Muscle layer of colon (tissue), 2 donors: ENCODE results near the gene LRMDA.

Source experiments
- H3K27ac ChIP-seq: one replicate; pipeline ENCODE4 v1.7.0; 2013; ENCODE audit warnings: low read depth, mild to moderate bottlenecking, low read length, moderate library complexity
- H3K27me3 ChIP-seq, 2 donors: one replicate each; pipeline ENCODE4 v1.7.0; 2013; ENCODE audit warnings: low read length in 2 of 2, mild to moderate bottlenecking in 2 of 2; ENCODE audit not compliant: insufficient read depth in 2 of 2, control insufficient read depth in 1 of 2
- H3K36me3 ChIP-seq: one replicate; pipeline ENCODE4 v1.7.0; 2013; ENCODE audit warnings: mild to moderate bottlenecking, low read length; ENCODE audit not compliant: insufficient read depth
- H3K4me1 ChIP-seq: one replicate; pipeline ENCODE4 v1.7.0; 2013; ENCODE audit warnings: mild to moderate bottlenecking, low read length; ENCODE audit not compliant: insufficient read depth
- H3K4me3 ChIP-seq, 2 donors: one replicate each; pipeline ENCODE4 v1.7.0; 2013; ENCODE audit warnings: low read length in 2 of 2, low read depth in 1 of 2, mild to moderate bottlenecking in 1 of 2, moderate library complexity in 1 of 2
- H3K9ac ChIP-seq: one replicate; pipeline ENCODE4 v1.7.0; 2013; ENCODE audit warnings: low read length
- H3K9me3 ChIP-seq: one replicate; pipeline ENCODE4 v1.7.0; 2013; ENCODE audit warnings: mild to moderate bottlenecking, low read length
- donor health status: abdominal sarcoma.
- donor health status: Adenocarcinoma of cecum.

Gene LRMDA

DNA sequence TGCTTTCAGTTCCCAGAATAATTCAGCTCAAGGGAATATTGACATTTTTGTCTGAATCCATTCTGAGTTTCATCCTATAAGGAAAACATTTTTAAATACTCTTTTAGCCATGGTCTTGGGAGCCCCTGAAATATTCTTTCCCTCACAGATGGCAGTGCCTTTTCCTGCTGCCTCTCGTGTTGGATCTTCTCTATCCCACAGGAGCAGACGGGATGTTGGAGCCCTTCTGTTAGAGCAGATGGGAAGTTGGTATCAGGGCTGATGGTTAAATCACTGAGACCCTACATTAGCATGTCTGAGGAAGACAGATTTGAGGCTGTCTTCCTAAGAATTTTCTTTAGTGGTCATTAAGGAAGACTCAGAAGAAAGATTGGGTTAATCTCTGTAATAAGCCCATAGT, 737.8 kb downstream of the LRMDA start:
- Histone ChIP-seq H3K4me1 (no peaks in the 10 kb centered on the region), H3K9ac (no peak overlapping the region), H3K27ac (no peak overlapping the region), H3K27me3 (no peaks in the 10 kb centered on the region), H3K36me3 (no peaks in the 10 kb centered on the region), H3K4me3 (no peak overlapping the region), H3K9me3 (no peaks in the 10 kb centered on the region)

DNA sequence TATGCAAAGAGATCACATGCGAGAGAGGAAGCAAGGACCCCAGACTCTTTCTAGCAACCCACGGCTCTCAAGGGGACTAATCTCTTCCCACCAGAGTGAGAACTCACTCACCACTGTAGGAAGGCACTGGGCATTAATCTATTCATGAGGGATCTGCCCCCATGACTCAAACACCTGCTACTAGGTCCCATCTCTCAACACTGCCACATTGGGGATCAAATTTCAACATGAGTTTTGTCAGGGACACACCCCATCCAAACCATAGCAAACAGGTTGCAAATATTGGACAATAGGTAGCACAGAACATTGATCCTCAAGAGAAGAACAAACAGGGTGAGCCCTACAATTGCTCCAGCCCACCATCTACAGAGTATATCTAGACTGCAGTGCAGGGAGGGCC, 740.6 kb downstream of the LRMDA start:
- Histone ChIP-seq H3K4me1 (no peaks in the 10 kb centered on the region), H3K4me3 (no peak overlapping the region), H3K27ac (no peak overlapping the region), H3K9me3 (no peaks in the 10 kb centered on the region), H3K36me3 (no peaks in the 10 kb centered on the region), H3K9ac (no peak overlapping the region), H3K27me3 (no peaks in the 10 kb centered on the region)

DNA sequence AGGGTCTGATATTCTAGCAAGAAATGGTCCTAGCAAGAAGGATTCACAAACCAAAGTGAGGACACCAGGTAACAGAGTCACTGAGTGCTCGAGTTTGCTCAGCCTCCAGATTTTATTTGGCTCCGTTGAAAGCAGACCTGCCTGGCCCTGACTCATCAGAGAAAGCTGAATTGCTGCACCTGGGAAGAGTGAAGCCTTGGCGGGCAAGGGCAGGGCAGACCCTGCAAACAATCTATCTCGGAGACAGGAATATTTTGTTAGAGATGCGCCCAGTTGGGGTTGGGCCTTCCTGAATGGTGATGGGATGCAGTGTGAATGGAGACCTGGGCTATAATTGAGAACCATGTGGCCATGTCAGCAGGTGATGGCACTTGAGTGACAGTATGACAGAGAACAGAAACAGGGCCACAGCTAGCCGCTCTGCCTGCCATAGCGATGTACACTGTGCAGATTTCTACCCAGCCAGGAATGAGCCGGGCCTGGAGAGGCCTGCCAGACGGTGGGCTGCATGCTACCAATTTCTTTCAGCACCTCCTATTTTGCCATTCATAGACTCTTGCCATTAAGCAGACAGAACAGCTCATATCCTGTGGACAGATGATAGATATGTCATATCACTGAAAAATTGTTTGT, 744.2 kb downstream of the LRMDA start:
- no peaks in the 10 kb centered on the region for H3K9me3 ChIP-seq
- H3K27ac ChIP-seq: no peak overlapping the region
- H3K4me1 ChIP-seq: no peaks in the 10 kb centered on the region
- no peaks in the 10 kb centered on the region for H3K27me3 ChIP-seq
- H3K36me3 ChIP-seq: no peaks in the 10 kb centered on the region
- H3K9ac ChIP-seq: no peak overlapping the region
- no peak overlapping the region for H3K4me3 ChIP-seq

DNA sequence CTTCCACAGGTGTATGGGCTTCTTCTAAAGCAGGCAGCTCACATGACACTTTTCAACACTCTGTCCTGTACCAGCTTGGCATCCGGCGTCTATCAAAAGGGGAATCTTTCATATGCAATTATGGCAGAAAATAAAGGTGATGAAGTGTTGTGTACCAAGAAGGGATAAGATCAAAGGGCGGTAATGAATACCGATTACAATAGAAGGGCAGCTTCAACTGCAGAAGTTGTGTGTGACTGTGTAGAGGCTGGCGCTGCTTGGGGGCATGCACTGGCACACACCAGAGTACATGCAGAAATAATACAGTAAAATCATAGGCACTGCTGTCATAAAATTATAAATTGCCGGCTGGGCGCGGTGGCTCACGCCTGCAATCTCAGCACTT, 744.7 kb downstream of the LRMDA start:
- Histone ChIP-seq H3K9ac (no peak overlapping the region), H3K36me3 (no peaks in the 10 kb centered on the region), H3K27me3 (no peaks in the 10 kb centered on the region), H3K27ac (no peak overlapping the region), H3K4me1 (no peaks in the 10 kb centered on the region), H3K4me3 (no peak overlapping the region), H3K9me3 (no peaks in the 10 kb centered on the region)

DNA sequence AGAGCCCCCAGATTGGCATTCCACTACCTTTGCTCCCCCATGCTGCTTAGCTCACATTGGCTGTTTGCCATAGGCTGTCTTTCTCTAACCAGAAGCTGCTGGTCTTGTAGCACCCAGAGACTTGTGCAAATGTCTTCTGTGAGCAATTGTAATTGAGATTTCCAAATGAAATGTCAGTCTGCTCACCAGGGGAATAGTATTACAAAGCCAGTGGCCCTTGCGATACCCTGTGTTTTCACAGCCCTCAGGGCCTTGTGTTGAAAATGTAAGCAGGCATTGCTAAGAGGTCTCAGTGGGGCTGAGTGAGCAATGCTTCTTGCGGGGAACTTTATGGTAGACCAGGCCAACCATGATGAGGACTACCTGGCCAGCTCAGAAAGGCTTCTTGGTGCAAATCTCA, 746.5 kb downstream of the LRMDA start:
- Histone ChIP-seq H3K4me1 (no peaks in the 10 kb centered on the region), H3K27ac (no peak overlapping the region), H3K9ac (no peak overlapping the region), H3K9me3 (no peaks in the 10 kb centered on the region), H3K27me3 (no peaks in the 10 kb centered on the region), H3K4me3 (no peak overlapping the region), H3K36me3 (no peaks in the 10 kb centered on the region)

DNA sequence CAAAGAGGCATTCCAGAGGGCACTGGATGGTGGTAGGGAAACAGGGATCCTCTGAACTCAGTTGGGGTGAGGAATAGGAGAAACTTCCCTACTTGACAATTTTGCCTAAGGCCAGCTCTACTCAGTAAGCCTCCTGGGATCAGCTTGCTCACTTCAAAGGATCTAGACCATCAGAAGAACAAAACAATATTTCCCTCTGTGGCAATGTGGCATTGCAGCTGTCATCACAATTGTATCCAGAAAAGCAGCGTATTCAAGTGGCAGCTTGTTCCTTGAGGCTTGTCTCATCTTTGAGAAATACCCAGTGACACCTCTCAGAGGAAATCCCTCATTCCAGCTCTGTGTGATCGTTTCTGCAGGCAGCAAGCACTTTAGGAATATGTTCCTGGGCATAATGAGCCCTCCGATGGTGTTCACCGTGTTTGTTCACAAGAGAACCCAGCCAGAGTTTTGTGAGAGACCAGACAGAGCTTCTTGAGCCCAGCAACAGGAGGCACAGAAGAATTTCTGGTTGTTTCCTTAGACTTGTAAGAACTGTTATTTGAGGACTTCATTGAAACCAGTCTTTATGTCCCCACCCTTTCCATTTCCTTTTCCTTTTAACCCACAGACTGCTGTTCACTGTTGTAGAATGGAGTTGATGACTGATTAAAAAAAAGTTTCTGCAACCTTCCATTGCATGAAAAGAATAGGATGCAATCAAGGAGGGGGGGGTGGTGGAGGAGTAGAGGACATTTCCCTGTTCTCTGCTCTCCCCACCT, 747.3 kb downstream of the LRMDA start:
- Histone ChIP-seq H3K9ac (no peak overlapping the region), H3K9me3 (no peaks in the 10 kb centered on the region), H3K27ac (no peak overlapping the region), H3K4me1 (no peaks in the 10 kb centered on the region), H3K4me3 (no peak overlapping the region), H3K36me3 (no peaks in the 10 kb centered on the region), H3K27me3 (no peaks in the 10 kb centered on the region)

DNA sequence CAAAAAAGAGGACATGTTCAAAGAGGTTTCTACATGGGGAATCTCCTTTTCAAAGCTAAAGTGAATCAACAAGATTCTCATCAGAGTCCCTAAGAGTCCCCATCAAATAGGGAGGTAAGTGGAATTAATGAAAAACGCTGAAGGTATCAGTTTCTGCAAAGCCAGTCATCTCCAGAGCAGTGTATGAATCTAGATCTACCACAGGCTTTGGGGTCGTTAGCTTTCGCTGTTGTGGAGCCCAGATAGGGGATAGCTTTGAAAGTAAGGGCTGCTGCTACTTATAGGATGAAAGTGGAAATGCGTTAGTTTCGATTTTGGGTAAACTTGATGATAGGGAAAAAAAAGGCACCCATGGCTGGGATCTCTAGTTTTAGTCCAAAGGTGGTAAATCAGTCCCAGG, 748.4 kb downstream of the LRMDA start:
- H3K9me3 ChIP-seq: no peaks in the 10 kb centered on the region
- H3K36me3 ChIP-seq: no peaks in the 10 kb centered on the region
- H3K27me3 ChIP-seq: no peaks in the 10 kb centered on the region
- no peak overlapping the region for H3K27ac ChIP-seq
- H3K9ac ChIP-seq: no peak overlapping the region
- no peak overlapping the region for H3K4me3 ChIP-seq
- no peaks in the 10 kb centered on the region for H3K4me1 ChIP-seq

DNA sequence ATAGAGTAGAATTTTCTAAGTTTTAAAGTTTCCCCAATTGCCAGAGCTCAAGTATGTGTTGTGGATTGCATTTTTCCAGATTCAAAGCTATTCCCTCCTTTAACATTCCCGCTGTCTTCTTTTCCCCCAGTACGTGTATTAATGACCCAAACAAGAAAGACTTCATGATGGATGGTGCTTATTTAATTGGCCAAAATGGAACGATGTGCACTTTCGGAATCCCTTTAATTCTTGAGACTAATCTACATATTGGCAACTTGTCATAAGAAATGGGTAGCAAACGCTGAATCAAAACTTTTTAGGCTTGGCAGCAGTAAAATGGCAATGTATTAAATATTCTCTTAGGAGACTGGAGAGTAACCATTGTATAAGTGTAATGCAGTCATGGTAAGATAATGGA, 753.2 kb downstream of the LRMDA start:
- Histone ChIP-seq H3K4me3 (no peak overlapping the region), H3K27me3 (no peaks in the 10 kb centered on the region), H3K27ac (no peak overlapping the region), H3K4me1 (peaks cover 4% of the 10 kb centered on the region), H3K9ac (no peak overlapping the region), H3K9me3 (no peaks in the 10 kb centered on the region), H3K36me3 (no peaks in the 10 kb centered on the region)

DNA sequence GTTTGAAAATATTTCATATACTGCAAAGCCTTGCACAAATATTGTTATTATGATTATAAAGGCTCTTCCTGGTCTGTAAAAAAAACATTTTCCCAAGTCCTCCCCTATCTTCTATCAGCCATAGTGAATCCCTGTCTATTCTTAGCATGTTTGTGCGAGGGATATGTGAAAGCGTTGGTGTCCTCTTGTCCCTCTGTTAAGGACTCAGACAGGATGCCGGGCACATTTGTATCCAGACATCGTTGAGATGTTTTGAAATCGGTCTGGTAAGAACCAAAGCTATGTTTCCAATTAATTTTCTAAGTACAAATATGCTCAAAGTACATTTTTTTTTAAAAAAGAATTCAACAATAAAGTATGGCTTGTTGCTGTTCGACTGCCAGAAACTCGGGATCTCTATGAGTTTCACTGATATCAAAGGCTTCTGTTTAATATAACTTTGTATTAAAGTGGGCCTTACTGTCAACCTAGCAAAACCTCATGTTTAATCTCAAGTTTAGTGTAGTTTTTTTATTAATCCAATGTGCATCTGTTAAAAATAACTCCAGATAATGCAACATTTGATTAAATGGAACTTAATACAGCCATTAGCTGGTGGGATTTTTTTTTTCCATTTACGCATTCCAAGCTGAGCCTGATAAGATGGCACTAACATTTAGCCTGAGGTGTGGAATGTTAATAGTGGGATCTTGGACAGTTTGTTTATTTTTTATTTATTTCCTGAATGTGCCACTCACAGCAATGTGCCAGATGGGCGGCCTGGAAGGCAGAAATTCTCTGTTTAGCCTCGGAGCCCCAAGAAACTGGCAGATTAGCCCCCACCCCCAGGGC, 754.3 kb downstream of the LRMDA start:
- Histone ChIP-seq H3K36me3 (no peaks in the 10 kb centered on the region), H3K4me1 (peaks cover 4% of the 10 kb centered on the region), H3K4me3 (no peak overlapping the region), H3K27ac (no peak overlapping the region), H3K9me3 (no peaks in the 10 kb centered on the region), H3K27me3 (no peaks in the 10 kb centered on the region), H3K9ac (no peak overlapping the region)

DNA sequence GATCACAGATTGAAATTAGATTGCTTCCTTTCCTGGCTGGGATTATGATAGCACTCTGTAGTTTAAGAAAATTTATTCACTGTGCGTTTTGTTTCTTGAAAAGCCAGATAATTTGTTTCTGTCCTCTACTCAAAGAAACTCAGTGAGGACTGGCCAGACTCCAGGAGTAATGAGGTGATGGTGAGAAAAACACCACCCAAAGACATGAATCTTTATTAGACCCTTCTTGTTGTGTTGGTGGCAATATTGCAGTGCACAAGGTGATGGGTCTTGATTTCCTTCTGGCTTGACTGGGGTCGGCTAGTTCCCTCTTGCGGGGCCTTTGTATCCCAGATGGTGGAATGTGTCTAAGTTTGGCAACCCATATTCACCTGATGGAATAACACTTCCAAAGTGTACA, 756.8 kb downstream of the LRMDA start:
- Histone ChIP-seq H3K4me1 (peaks cover 10% of the 10 kb centered on the region), H3K9ac (no peak overlapping the region), H3K27ac (no peak overlapping the region), H3K9me3 (no peaks in the 10 kb centered on the region), H3K36me3 (no peaks in the 10 kb centered on the region), H3K4me3 (no peak overlapping the region), H3K27me3 (no peaks in the 10 kb centered on the region)

DNA sequence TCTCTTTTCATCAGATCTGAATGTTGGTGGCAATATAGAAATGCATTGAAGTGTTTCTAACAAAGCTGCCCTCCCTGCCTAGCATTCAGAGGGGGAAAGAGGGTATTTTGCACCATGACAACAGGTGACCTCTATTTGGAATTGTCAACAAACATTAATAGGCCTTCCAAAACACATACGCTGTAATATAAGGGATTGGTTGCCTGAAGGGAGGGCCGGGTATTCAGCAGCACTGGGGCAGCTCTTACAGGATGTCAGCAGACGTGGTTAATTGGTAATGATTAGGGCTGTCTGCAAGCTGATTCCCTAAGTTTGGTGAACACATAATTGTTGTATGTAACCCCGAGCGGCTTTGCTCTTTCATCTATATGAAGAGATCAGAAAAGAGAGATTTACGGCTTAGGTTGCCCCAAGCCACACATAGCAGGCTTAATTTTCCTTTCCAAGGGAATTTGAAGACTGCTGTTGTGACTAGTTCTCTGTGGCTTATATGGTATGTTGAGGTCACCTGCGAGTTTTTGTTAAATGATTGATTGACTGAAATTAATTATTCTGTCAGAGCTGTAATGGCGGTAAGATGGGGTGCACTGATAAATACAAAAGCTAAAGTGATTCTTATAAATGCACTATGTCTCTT, 759.3 kb downstream of the LRMDA start:
- Histone ChIP-seq H3K27ac (no peak overlapping the region), H3K4me1 (peaks cover 16% of the 10 kb centered on the region), H3K36me3 (no peaks in the 10 kb centered on the region), H3K27me3 (no peaks in the 10 kb centered on the region), H3K9me3 (no peaks in the 10 kb centered on the region), H3K9ac (no peak overlapping the region), H3K4me3 (no peak overlapping the region)
